Keratinocyte (primary cell): ENCODE measurements around the gene SALL2. TPM values are rescaled to one million over a fixed set of nuclear protein-coding genes. Genes with fewer than 3 reads are reported as not detected.
A peak's percentile ranks its signal among the peaks of the same experiment; 100 is the strongest.

ENCODE experiments used
- DNase-seq: peaks from one replicate; pipeline ENCODE4 v3.0.0-alpha.2; 2011; ENCODE audit warnings: low read depth, missing footprints, low spot score
- FAIRE-seq: peaks from 2 replicates; lab custom pipeline; 2011; peaks lifted over from hg19 to GRCh38; lab: Jason Lieb, UNC
- H2AFZ ChIP-seq: 2 replicates; pipeline ENCODE4 v1.6.0; 2012; ENCODE audit warnings: low read length, control low read depth, inconsistent platforms; ENCODE audit not compliant: control insufficient read depth
- H3K27ac ChIP-seq: 2 replicates; pipeline ENCODE4 v1.5.1; 2011; ENCODE audit warnings: low read length; ENCODE audit not compliant: control insufficient read depth, insufficient read depth
- H3K27me3 ChIP-seq: 3 replicates; pipeline ENCODE4 v1.6.0; 2011; ENCODE audit warnings: low read length; ENCODE audit not compliant: control insufficient read depth, insufficient read depth; ENCODE audit errors: extremely low read depth
- H3K36me3 ChIP-seq, 2 experiments: 2 replicates in 1 of 2; 3 replicates in 1 of 2; pipeline ENCODE4 v1.5.1; 2011; ENCODE audit warnings: low read length in 2 of 2, mild to moderate bottlenecking in 1 of 2; ENCODE audit not compliant: control insufficient read depth in 2 of 2, insufficient read depth in 2 of 2; ENCODE audit errors: extremely low read depth in 1 of 2
- H3K4me1 ChIP-seq: 3 replicates; pipeline ENCODE4 v1.5.1; 2011; ENCODE audit warnings: low read length; ENCODE audit not compliant: control insufficient read depth, insufficient read depth; ENCODE audit errors: extremely low read depth
- H3K4me2 ChIP-seq: 3 replicates; pipeline ENCODE4 v1.6.0; 2011; ENCODE audit warnings: low read depth, low read length; ENCODE audit not compliant: control insufficient read depth, insufficient read depth; ENCODE audit errors: extremely low read depth
- H3K4me3 ChIP-seq, 3 experiments: fragments of 200-600 bp in 1 of 3; sonication (generic) in 1 of 3; 2 replicates in 2 of 3; 3 replicates in 1 of 3; pipeline ENCODE4 v1.5.1; 2011 to 2016; ENCODE audit warnings: low read length in 3 of 3, mild to moderate bottlenecking in 3 of 3, control low read depth in 2 of 3, inconsistent platforms in 1 of 3, low read depth in 1 of 3, mixed read lengths in 1 of 3, mixed run types in 1 of 3, moderate library complexity in 1 of 3; ENCODE audit not compliant: control insufficient read depth in 2 of 3, insufficient read depth in 2 of 3; ENCODE audit errors: extremely low read depth in 1 of 3
- H3K79me2 ChIP-seq: 2 replicates; pipeline ENCODE4 v1.6.0; 2012; ENCODE audit warnings: low read length; ENCODE audit not compliant: control insufficient read depth, insufficient read depth
- H3K9ac ChIP-seq: 3 replicates; pipeline ENCODE4 v1.6.0; 2011; ENCODE audit warnings: low read length; ENCODE audit not compliant: control insufficient read depth, insufficient read depth; ENCODE audit errors: extremely low read depth
- H3K9me1 ChIP-seq: 3 replicates; pipeline ENCODE4 v1.6.0; 2011; ENCODE audit warnings: low read length; ENCODE audit not compliant: control insufficient read depth, insufficient read depth; ENCODE audit errors: extremely low read depth
- H3K9me3 ChIP-seq: 2 replicates; pipeline ENCODE4 v1.5.1; 2012; ENCODE audit warnings: low read depth, low read length; ENCODE audit not compliant: control insufficient read depth
- H4K20me1 ChIP-seq: 3 replicates; pipeline ENCODE4 v1.6.0; 2011; ENCODE audit warnings: low read length; ENCODE audit not compliant: control insufficient read depth, insufficient read depth; ENCODE audit errors: extremely low read depth
- CTCF ChIP-seq, 3 experiments: IDR thresholded peaks in 1 of 3; conservative IDR thresholded peaks in 1 of 3; optimal IDR thresholded peaks in 1 of 3; 2 replicates in 2 of 3; 3 replicates in 1 of 3; pipeline versions ENCODE3 to v1.5.1; 2011; ENCODE audit warnings: low read length in 3 of 3, mild to moderate bottlenecking in 3 of 3, moderate library complexity in 2 of 3, control low read depth in 1 of 3, inconsistent platforms in 1 of 3; ENCODE audit not compliant: insufficient read depth in 2 of 3; ENCODE audit errors: extremely low read depth in 1 of 3
- EZH2 ChIP-seq: IDR thresholded peaks from one replicate; pipeline ENCODE4 v1.6.1; 2012; ENCODE audit warnings: inconsistent platforms, mild to moderate bottlenecking, low read length, moderate library complexity
- dilution Hi-C: fragments of 300-500 bp; cut with MboI; formaldehyde crosslinking; loops from one replicate; pipeline ENCODE4 v1.7.0; 2020; ENCODE audit warnings: low sequenced_read_pairs; ENCODE audit not compliant: extremely low pct_ligation_motif_present
- polyA minus RNA-seq, 3 experiments: library from RNA; depleted of rRNA, polyadenylated mRNA; stranded (reverse); fragments of >200 nt; gene quantifications; 1 replicate in 1 of 3; 2 replicates in 1 of 3; 3 replicates in 1 of 3; pipeline ENCODE4 v1.2.3, GENCODE V29; 2011
- polyA plus RNA-seq, 5 experiments: library from polyadenylated mRNA; depleted of rRNA in 3 of 5; stranded (reverse) in 3 of 5; stranded (forward) in 1 of 5; unstranded in 1 of 5; fragments of >200 nt; gene quantifications; 1 replicate in 1 of 5; 2 replicates in 3 of 5; 3 replicates in 1 of 5; pipeline versions ENCODE4 v1.2.1 to v1.2.3, GENCODE V29; 2011 to 2012; ENCODE audit warnings: missing spikeins in 2 of 5, low read depth in 1 of 5, low replicate concordance in 1 of 5

Gene SALL2
- 0.44 to 0.84 TPM (median 0.64 TPM) in 3 replicates for polyA plus RNA-seq
- 0.16 TPM for polyA plus RNA-seq (2011; ENCODE audit: low read depth)
- polyA plus RNA-seq (2011; cell fraction: cytosol; rRNA removed): 0.57 and 0.63 TPM in 2 replicates
- polyA plus RNA-seq (2011; cell fraction: nucleus; rRNA removed): 0.55 and 0.68 TPM in 2 replicates
- 0.39 and 1.0 TPM in 2 replicates for polyA plus RNA-seq (2012; ENCODE audit: low replicate concordance)
- 0.73 to 3.1 TPM (median 0.90 TPM) in 3 replicates for polyA minus RNA-seq
- not detected for polyA minus RNA-seq (2011; cell fraction: cytosol; rRNA and poly(A)+ RNA removed)
- polyA minus RNA-seq (2011; cell fraction: nucleus; rRNA and poly(A)+ RNA removed): 0.54 and 0.63 TPM in 2 replicates

- FAIRE-seq (no peak), DNase-seq (peak; percentile 11)
- Histone ChIP-seq H3K9ac (no peak within 1 kb of the TSS), H3K27ac (no peak within 1 kb of the TSS), H3K27me3 (peaks cover 3% of the 10 kb centered on the region), H3K4me2 (peak within 1 kb of the TSS; percentile 51), H2AFZ (peak within 1 kb of the TSS; percentile 77), H3K4me1 (peaks cover 5% of the 10 kb centered on the region), H4K20me1 (no peaks in the 10 kb centered on the region), H3K36me3 (no peaks in the 10 kb centered on the region), H3K4me3 (peak within 1 kb of the TSS; percentile 22 to 67 (median 43)), H3K9me1 (no peaks in the 10 kb centered on the region), H3K9me3 (no peaks in the 10 kb centered on the region), H3K79me2 (no peaks in the 10 kb centered on the region)
- dilution Hi-C loops: no loop called here
- TF ChIP-seq CTCF (optimal IDR thresholded peaks at IDR 0.05 in 1 of 3, IDR thresholded peaks at IDR 0.05 in 1 of 3, conservative IDR thresholded peaks at IDR 0.05 in 1 of 3; ENCODE audit: extremely low read depth in 1 of 3, insufficient read depth in 2 of 3, low read length in 3 of 3) (no peak), EZH2 (no peak)
Measured at GRCh38 chr14:21525962-21526671, at the start of gene SALL2. Gene SALL2 (minus strand): TSS chr14:21526346. CDS start chr14:21526127, 219 bp downstream.

- Histone ChIP-seq H3K4me2 (no peak overlapping the region), H3K27ac (no peak overlapping the region), H3K9me3 (no peaks in the 10 kb centered on the region), H3K36me3 (no peaks in the 10 kb centered on the region), H2AFZ (no peak overlapping the region), H3K27me3 (no peaks in the 10 kb centered on the region), H3K9ac (no peak overlapping the region), H4K20me1 (no peaks in the 10 kb centered on the region), H3K4me1 (no peaks in the 10 kb centered on the region), H3K4me3 (no peak overlapping the region), H3K79me2 (no peaks in the 10 kb centered on the region), H3K9me1 (no peaks in the 10 kb centered on the region)
- FAIRE-seq: no peak
- DNase-seq: no peak
- dilution Hi-C loops: no loop called here
- TF ChIP-seq EZH2 (no peak), CTCF (optimal IDR thresholded peaks at IDR 0.05 in 1 of 3, IDR thresholded peaks at IDR 0.05 in 1 of 3, conservative IDR thresholded peaks at IDR 0.05 in 1 of 3; ENCODE audit: extremely low read depth in 1 of 3, insufficient read depth in 2 of 3, low read length in 3 of 3) (no peak)
Measured at GRCh38 chr14:21575661-21576060, 49.5 kb upstream of the SALL2 start.
